Embryonic facial prominence (tissue), 1 donor: Measurements from ENCODE around the gene GRAP2.
"Not testable (repeated sequence)": the region's sequence is repeated elsewhere in the genome, so short reads cannot be mapped to it uniquely, and the experiment has no call there.

ENCODE experiments used
- DNase-seq: peaks from one replicate; pipeline ENCODE4 v3.0.0-alpha.2; 2016; ENCODE audit errors: extremely low spot score

GRAP2 gene

DNA sequence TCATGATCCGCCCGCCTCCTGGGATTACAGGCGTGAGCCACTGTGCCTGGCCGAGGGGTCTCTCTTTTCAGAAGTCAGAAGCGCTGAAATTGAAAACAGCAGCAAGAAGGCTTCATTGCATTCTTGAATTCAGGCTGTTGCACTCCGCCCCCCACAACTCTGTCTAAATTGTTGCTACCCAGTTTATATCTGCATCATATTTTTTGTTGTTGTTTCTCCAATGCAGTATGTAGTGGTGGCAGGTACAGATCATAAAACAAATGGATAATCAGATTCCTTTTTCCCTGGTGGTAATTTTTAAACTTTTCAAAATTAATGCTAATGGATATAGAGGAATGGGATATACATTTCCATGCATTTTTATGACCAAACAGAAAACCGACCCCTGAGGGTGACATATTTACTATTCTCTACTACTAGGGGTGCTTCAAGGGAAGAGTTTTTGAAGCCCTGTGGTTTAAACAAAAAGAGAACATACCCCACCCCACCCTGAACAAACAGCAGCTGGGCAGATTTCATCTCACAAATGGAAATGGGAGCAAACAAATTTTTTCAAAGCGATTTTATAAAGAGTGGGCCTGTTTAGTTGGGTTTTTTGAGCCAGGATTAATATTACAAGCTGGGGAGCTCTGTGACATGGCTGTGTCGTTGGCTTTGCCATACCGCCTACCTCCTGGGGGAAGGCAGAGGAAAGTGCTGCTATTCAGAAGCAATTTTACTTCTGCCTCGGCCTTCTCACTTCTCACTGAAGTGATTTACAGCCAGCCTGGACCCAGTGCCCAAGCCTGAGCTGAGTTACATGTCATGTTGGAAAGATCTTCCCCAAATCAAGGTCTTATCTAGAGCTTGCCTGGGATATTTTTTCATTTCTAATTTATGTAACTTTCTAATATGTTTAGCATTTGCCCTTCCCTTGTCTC, 43.3 kb downstream of the GRAP2 start:
- DNase-seq = no peak

DNA sequence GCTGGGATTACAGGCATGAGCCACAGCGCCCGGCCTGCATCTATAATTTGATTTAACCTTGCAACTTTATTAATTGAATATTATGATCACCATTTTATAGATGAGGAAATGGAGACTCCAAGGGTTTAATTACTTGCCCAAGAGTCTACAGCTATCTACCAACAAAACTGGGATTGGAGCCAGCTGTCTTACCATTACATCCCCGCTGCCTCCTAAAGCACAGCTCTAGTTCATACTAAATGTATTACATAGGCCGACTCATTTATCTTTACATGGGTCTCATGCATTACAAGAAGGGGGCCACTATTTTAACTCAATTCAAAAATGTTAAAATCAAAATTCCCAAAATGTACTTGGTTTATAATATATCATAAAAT, 45.2 kb downstream of the GRAP2 start:
- DNase-seq = no peak

DNA sequence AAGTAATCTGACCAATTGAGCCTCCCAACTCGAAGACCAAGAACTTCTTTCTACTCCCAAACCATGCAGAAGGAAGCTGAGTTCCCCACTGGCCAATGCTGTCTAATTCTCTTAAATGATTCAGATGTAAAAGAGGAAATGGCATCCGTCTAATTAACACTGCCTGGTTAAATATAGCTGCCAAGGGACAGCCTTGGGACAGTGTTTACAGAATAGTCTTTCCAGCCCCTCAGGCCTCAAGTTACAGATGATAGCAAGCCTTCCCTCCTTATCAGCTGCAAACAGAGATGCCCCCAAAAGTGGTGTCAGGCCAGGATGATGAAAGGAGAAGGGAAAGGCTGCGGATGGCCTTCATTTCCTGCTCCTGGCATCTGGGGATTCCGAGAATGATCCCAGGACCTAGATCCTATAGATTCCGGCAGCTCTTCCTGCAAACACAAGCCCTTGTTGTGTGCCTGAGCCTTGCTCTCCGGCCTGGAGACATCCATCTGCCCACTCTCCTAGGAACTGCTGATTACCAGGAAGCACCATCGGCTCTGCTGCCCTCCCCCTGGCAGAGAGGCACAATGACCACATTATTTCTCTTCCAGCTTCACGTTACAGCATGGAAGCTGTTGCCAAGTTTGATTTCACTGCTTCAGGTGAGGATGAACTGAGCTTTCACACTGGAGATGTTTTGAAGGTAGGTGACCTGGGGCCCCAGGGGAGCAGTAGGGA, 45.8 kb downstream of the GRAP2 start:
- DNase-seq = no peak

DNA sequence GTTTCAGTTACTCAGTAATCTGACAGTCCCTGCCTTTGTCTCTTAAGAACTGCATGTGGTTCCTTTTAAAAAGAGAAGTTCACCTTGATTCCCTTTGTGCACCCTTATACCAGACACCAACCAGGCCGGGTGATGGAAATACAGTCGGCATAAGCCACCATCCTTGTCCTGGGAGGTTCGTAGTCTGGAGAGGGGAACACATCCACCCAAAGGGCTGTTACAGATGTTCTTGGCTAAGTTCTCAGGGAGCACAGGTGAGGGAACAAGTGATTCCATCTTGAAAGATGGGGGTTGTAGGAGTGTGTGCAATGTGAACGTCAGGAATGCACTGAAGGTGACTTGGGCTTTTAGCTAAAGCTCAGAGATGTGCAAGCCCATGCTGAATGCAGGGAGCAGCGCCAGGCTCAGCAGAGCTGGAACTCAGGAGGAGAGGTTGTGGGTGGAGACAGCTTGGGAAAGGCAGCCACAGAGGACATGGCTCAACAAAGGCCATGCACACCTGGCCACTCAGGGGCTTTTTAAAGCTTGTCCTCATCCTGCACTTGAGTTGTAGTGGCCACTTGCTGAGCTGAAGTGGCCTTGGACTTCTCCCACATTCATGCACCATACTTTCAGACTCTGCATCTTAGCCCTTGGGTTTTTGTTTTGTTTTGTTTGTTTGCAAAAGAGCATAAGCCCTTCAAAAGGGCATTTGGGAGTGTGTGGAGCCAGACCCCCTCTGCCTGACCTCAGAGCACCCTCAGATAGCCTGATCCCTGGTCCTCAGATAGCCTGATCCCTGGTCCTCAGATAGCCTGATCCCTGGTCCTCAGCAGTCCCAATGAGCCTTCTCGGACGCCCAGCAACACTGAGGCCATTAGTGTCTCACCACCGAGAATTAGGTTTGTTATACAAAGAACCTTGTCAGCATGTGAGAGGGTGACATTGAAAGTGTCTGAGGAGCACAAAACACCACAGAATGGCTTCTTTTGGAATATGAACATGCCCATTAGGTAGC, 46.6 kb downstream of the GRAP2 start:
- no peak for DNase-seq

DNA sequence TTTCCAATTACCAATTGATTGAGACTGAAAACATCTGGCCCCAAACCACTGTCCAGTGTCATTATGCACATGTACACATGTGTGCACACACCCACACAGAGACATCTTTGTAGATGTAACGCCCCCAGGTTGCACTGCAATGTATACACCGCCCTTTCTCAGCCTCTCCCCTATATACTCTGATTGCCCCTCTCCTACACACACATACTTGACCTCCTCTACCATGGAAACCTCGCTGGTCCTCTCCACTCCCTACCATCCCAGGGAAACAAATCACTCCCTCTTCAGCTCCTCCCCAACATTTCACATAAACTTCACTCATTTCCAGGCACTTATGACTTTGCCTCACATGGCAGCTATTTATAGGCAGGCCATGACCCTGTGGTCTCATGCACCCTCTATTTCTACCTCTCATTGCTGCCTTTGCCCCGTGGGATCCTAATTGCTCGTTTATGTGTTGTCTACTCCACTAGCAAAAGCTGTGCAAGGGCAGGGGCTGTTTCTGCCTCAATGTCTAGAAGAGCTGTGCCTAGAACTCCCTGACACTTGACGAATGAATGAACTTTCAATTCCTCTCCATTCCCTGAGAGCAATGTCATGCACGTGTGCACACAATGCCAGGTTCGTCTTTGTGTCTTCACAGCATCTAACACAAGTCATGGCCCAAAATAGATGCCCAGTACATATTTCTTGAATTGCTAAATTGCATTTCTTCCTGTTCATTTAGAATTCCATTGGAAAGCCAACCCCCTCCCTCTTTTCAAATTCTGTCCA, 49.3 kb downstream of the GRAP2 start:
- DNase-seq = no peak

DNA sequence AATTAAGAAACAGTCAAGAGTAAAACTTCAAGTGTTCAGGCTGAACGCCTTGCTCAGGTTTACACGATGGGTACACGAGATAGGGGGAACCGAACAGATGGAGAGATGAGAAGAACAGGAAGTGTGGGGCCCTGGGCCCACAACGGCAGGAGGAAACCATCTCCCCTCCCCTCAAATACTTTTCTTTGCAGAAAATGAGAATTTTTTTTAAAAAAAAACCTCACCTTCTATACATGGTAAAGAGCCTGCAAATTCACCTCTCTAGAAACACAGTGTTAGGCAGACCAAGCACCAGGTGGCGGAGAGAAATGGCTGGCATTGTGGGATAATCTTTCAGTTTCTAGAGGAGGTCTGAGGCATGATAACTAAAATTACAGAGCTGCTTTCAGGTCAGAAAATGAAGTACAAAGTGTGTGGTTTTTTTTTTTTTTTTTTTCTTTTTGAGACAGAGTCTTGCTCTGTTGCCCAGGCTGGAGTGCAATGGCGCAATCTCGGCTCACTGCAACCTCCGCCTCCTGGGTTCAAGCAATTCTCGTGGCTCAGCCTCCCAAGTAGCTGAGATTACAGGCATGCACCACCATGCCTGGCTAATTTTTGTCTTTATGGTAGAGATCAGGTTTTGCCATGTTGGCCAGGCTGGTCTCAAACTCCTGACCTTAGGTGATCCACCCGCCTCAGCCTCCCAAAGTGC, 50.9 kb downstream of the GRAP2 start:
- not testable (repeated sequence) for DNase-seq

DNA sequence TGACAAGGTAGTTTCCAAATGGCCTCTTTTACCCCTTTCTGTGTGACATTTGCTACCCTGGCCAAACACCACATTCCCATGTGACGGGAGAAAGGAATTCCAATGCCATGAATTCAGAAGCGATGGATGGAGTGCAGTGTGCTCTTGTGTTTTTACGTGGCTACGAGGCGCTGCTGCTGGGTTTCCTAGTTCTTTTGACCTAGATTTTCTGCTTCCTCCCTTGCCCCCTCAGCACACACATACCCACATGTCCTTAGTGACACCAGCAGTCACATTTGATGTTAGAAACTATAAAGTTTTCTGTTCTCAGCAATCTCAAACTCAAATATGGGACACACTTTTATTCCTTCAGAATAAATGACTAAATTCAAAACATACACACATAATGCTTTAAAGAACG, 51.5 kb downstream of the GRAP2 start:
- DNase-seq = no peak

DNA sequence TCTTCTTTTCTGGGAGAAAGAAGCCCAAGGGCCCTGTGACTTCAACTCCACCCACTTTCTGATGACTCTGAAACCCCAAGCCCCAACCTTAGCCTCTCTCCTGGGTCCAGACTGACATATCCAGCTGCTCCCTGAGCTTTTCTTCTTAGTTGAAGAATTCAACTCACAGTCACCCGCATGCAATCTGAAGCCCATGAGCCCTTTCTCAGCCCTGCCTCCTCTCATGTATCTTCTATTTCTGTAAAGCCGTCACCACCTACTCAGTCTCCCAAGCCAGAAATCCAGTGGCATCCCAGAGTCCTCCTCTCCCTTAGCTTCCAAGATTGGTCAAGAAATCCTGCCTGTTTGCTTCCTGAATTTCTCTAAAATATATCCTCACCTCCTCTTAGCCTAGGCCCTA, 52.2 kb downstream of the GRAP2 start:
- DNase-seq = no peak

DNA sequence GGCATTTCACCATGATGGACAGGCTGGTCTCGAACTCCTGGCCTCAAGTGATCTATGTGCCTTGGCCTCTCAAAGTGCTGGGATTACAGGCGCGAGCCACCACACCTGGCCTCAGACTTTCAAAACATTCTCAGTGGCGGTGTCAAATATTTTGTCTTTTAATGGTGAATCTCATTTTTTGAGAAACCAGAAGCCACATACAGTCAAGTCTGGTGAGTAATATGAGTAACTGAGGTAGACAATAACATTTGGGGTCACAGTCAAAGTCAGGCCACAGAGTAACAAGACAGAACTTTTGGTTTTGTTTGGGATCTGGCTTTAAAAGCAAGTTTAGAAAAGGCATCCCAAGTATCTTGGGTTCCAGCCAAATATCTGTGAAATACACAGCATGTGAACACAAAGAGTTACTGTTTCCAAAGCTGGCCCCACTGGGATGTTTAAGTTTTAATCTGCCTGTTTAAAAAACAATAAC, 53.7 kb downstream of the GRAP2 start:
- DNase-seq = no peak

DNA sequence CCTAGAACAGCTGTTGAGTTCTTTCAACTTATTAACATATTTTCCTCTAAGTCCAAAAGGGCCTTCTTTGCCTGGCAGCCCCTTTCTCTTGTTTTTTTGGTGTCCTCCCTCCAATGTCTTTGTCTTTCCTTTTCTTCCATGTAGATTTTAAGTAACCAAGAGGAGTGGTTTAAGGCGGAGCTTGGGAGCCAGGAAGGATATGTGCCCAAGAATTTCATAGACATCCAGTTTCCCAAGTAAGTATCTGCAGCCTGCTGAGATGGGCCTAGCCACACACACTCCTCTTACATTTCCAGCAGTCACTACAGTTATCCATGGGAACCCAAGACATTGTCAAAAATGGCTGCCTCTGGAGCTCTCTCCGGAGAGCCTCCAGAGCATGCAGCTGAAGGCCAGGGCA, 54.8 kb downstream of the GRAP2 start:
- DNase-seq = no peak

DNA sequence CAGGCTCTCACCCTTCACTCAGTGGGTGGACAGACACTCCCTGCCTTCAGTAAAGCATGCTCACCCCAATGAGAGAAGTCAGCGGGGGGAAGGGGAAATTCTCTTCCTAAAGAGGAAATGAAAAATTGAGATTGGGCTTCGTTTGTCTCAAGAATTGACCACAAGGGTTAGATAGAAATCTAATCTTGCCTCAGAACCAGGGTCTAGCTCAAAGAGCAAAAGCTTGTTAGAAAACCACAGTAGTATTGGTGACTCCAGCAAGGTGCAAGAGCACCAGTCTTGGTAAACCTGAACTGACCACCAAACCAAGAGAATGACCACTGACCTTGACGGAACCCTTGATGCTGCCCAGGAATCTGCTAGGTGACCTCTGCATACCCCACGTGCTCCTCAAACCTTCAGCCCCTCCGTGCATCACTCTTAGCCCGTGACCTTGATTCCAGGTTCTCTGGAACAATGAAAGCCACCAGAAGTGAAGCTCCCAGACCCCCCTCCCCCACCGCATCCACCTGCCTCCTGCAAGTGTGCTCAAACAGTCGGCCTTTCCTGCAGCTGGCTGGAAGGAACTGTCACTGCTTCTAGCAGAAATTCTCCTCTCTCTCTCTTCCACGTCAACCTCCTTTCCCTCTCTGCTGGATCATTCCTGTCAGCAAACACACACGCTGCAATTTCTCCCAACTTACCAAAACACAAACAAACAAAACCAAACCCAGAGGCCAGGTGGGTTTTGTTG, 56.2 kb downstream of the GRAP2 start:
- no peak for DNase-seq

DNA sequence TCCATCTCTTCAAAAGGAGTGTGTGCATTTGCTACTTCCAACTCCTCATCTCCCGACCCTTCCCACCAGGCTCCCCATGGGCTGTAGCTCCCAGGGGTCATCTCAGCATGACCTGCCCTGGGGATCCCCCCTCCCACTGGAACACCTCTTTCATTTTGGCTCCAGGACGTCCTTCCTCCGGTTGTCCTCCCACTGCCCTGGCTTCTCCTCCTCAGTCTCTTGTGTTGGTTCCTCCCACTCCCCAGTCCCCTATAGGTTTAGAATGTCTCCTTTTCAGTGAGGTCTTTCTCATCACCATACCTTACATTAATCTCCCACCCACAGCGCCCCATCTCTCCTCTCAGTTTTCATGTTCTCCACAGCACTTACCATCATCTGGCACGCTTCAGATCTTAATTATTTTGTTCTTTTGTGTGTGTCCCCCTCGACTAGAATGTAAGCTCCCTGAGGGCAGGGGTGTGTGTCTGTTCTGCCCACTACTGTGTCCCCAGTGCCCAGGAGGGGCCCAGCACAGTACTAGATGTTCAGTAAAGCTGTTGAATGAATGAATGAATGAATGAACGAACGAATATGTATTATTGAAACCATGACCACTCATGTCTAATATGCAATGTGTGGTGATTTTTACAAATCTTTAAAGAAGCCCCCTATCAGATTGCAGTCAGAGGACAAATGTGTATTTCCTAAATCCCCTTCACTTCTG, 57.3 kb downstream of the GRAP2 start:
- no peak for DNase-seq

DNA sequence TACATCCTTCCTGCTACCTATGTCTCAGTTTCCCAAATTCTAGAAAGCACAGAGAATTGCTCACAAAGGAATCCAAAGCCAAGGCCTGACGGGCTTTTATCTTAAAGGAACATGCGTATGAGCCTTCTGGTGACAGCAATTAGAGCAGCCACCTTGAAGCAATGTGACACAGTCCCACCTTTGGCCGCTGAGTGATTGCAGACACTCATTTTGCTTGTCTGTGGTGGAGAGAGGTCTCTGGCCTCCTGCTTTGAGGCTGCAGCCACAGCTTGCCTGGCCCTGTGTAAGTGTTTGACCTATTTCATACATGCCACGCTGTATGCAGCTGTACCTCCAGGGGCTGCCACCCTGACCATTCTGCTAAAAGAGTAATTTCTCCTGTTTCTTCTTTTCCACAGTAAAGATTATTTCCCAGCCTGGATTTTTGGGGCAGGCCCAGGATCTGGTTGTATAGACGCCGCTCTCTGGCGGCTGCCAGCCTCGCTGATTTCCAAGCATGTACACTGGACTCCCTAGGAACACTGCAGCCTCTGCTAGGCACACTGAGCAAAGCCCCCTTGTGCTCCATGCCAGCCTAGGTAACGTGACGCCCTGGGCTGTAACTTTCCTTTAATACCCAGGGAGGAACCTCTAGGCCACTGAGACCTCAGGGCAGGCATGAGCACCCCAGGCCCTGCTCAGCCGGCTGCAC, 58.2 kb downstream of the GRAP2 start:
- no peak for DNase-seq

DNA sequence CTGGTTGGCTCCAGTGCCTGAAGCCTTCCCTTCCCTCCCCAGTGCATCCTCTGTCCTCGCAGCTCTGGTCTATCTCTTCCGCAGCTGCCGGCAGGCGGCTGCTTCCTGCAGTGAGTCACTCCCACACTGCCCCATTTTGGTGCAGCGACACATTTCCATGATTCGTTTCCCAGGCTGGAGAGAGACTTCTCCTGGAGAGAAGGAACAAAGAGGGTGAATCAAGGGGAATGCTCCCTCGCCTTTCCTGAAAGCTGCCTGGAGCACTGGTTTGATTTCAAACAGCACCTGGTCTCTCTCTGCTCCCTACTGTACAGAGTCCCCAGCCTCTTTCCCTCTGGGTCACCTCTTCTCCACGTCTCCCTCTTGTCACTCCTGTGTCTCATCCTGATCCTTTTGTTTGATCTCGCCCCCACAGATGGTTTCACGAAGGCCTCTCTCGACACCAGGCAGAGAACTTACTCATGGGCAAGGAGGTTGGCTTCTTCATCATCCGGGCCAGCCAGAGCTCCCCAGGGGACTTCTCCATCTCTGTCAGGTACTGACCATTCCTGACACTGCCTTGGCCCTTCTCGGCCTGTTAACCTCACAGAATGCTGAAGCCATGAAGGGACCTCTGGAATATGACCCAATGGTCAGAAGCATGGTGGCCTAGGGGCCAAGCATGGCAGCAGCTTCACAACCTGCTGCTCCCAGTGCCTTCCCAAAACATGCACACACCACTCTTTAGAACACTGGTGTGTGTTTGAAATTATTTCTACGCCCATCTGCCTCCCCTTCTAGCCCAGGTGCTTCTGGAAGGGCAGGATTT, 59.0 kb downstream of the GRAP2 start, which contains the start of gene TMA7B:
Gene TMA7B (plus strand): TSS at position 758 of the 808 bp plus-strand sequence. CDS start 3,978 bp downstream, outside the sequence.
- no peak for DNase-seq

DNA sequence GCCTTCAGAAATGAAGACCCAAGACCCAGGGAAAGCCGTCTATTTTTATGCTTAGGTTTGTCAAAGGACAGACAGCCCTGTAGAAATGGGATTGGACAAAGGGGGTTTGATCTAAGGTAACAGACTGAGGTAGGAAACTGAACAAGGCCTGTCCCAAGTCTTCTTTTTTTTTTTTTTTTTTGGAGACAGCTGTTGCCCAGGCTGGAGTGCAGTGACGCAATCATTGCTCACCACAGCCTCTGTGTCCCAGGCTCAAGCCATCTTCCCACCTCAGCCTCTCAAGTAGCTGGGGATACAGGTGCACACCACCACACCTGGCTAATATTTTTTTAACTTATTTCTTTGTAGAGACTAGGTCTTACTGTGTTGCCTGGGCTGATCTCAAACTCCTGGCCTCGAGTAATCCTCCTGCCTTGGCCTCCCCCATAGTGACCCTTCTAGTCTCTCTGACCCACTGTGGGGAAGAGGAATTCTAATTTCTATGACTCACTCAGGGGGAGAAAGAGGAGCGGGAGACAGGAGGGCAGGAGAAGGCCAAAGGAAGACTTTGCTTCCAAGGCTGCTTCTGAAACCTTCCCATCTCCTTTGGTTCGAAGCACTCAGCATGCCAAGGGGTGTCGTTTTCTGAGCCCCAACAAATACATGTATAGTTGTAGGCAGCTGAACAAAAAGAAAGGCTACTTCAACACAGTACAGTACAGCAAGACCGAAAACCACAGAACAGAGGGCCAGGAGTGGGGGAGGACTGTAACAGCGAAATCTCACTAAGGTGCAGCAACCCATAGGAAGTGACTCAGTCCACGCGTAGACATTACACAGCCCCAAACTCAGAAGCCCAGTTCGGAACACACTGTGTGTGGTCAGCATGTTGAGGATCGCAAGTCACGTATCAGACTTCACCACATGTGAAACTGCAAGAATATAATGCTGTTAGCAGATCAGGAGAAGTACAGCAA, 60.2 kb downstream of the GRAP2 start:
- DNase-seq = no peak

DNA sequence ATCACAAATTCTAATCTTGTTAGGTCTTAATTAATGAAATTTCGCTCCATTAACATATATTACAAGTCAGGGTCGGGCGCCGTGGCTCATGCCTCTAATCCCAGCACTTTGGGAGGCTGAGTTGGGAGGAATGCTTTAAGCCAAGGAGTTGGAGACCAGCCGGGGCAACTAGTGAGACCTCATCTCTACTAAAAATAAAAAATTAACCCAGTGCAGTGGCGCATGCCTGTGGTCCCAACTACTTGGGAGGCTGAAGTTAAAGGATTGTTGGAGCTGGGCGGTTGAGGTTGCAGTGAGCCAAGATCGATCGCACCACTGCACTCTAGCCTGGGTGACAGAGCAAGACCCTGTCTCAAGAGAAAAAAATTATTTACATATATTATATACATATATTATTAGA, 61.2 kb downstream of the GRAP2 start:
- DNase-seq = no peak
